HG02884 (cell line): ENCODE measurements around the gene ANKFN1.

ENCODE experiments used
- ATAC-seq: cut with Tn5 transposase; IDR thresholded peaks from one replicate; pipeline ENCODE4 v1.9.1; 2021; ENCODE audit warnings: mild to moderate bottlenecking, moderate library complexity; ENCODE audit not compliant: unreplicated experiment

ANKFN1 gene

DNA sequence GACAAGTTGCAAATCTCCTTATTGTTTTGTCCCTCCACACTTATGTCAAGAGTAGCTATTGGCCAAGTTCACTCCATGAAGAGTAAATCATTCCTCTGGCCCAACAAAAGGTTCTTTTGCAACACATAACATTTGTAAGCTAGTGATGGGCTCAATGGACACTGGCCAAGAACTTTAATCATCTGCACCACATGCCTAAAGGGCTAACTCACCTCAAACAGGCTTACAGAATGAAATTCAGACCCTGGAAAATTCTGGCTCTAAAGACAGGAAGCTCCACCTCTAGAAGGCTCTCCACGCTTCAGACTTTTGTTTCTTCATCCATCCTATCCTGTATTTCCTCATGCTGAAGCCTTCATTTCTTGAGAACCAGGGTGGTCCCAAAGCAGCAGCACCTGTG is 10.9 kb upstream of the ANKFN1 start:
- ATAC-seq: no peak

GRCh38 chr17:56142781-56143180 is 10.5 kb upstream of the ANKFN1 start:
- no peak for ATAC-seq

DNA sequence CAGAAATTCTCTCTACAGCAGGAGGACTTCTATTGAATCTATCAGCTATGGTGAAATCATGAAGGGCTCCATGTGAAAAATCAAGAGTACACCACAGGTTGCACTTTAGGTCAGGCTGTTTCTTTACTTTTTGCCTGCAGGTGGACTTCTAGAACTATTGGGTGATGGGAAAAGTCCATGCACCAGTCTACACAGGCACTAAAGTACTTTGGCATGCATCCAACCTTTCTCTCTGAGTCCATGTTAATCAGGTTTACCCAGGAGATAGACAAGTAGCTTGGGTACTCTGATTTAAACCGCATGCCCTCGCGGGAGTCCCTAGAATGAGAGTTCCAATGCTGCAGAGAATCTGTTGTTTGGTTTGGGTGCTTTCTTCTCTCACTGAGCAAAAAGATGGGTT is 9.1 kb upstream of the ANKFN1 start:
- ATAC-seq: no peak

- no peak for ATAC-seq
These were observed 6.7 kb upstream of the ANKFN1 start for GRCh38 chr17:56146534-56146933.

- ATAC-seq: no peak
These were observed 4.9 kb upstream of the ANKFN1 start for GRCh38 chr17:56148333-56148732.

- no peak for ATAC-seq
These were observed 3.8 kb upstream of the ANKFN1 start for GRCh38 chr17:56149266-56150036.

DNA sequence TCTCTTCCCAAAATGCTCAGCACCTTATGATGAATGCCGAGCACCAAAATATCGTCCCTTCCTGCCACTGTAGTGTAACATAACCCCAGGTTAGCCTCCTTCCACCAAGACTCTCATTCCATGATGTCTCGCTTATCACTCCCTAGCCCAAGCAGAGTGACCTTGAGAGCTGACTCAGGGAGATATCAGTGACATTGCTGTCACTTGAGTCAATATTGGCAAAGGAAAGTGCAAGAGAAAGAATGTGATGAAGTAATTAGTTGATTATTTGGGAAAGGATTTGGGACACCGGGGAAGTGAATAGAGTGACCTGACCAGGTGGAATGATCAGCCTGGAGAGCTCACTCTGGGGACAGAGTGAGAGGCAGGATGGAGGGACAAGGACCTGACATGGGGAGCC is 2.6 kb upstream of the ANKFN1 start:
- no peak for ATAC-seq

DNA sequence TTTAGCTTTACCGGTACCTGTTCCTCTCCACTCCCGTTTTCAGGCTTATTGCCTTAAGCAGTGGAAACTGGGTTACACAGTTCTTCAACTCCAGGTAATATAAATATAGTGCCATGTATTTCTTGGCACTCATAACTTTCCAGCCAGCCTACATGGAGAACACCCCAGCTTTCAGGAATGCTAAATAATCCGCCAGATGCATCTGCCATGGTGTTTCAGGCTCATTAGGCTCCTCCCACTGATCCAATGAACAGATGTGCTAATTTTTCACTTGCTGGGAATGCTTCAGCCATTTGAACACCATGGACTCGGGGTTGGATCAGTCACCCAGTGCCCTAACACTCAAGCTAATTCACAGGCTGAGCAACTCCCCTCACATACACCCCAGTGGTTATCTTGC is 4.6 kb downstream of the ANKFN1 start:
- ATAC-seq: no peak

DNA sequence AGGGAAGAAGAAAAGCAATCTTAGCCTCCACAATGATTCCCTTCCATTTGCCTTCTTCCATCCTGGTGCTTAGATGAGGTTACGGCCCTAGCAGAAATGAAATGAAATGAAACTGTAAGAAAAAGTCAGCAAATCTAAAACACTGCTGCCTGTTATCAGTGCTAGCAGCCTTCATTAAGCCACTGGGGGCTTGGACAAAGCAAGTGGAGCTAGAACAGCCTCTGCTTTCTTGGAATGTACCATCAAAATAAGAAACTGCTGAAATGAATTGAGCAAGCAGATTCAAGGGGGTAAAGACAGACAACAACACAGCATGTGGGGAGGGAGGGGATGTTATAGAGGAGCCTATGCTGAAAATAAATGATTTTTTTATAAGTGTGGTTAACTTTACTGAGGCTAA is 5.1 kb downstream of the ANKFN1 start:
- no peak for ATAC-seq

- no peak for ATAC-seq
These were observed 5.9 kb downstream of the ANKFN1 start for GRCh38 chr17:56158915-56159825.

- ATAC-seq: no peak
These were observed 6.6 kb downstream of the ANKFN1 start for GRCh38 chr17:56159826-56160380.

DNA sequence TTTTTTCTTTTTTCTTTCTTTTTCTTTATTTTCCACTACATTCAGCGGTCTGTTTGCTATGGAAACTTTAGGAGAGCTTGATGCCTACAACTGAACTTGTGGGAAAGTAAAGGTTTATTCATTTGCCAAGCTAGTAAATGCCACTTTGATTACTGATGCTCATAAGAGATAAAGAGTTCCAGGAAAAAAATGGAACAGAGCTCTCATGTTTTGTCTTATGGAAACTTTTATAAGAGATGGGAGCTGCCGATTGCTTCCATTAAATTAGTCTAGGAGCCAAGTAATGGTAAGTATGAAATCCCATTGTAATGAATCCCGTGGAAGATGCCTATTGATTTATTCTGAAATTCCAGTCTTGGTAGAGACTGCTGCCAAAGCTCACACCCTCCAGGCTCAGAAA is 7.1 kb downstream of the ANKFN1 start:
- ATAC-seq: no peak

DNA sequence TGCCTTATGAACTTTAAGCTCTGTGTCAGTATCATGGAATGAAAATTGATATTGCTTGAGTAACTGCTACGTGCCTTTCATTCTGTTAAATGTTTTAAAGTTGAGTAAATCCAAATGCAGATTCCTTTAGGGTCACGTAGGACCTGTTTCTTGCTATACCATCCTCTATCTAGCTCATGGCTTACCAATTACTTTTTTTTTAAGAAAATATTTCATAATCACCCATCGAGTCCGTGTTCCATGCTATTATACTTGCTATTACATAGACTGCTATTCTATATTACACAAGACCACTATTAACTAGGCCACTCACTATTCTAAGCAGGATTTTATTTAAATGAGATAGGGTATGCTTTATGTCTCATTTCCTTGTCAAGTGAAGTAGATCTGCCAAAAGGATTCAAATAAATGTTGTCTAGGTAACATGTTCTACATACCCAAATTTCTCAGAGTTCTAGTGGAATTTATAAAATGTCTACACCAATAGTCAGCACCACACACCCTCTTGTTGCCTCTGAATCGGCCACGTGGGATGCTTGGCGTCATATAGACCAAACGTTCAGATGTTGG is 11.9 kb downstream of the ANKFN1 start:
- ATAC-seq: no peak

DNA sequence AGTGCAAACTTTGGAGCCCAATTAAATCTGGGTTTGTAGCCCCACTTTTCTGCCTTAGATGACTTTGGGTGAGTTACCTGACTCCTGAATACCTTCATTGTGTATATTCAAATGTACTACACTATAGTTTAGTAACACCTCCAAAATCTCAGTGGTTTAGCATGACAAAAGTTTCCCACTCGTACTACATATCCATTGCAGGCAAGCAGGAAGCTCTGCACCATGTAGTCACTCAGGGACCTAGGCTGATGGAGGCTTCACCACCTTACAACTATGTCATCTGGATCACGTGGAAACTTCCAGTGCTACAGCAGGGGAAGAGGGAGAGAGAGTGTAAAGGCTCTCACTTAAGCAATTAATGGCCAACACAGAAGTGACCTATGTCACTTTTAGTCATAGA is 14.2 kb downstream of the ANKFN1 start:
- ATAC-seq: no peak

DNA sequence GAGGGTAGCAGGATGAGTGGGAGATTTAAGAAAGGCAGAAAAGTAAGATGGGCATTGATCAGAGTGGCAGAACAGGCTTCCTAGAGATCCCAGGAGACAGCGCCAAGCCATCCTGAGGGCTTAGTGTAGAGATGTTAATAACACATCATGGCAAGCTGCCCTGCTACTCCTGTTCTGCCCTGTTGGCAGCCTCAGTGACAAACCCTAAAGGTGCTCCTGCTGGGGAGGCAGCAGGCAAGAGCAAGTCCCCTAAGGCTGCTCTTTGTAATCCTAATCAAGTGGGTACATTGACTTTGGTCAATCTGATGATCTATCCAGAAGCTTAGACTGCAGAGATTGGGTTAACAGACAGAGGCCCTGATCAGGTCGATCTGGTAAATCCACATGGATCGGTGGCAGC is 16.3 kb downstream of the ANKFN1 start:
- ATAC-seq: no peak

GRCh38 chr17:56171186-56171959 is 18.1 kb downstream of the ANKFN1 start:
- ATAC-seq: no peak

DNA sequence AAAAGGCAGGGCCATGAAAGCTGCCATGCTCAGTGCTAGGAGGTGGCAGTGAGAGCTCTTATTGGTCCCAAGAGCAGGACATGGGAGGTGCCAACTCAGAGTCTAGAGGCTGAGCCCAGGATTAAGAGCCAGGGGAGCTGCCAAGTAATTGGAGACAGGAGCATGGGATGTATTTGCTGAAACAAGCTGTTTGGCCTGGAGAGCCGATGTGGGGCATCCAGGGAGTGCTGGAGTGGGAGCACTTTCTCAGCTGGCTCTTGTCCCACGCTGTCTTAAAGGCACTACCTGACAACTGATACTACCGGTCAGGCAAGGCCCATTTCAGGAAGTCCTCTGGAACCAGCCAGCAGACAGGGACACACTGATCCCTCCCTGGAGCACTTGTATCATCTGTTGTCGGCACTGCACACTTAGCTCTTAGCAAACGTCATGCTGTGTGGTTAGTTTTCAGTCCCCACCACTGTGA is 19.3 kb downstream of the ANKFN1 start:
- no peak for ATAC-seq

- no peak for ATAC-seq
These were observed 19.8 kb downstream of the ANKFN1 start for GRCh38 chr17:56173026-56173425.

DNA sequence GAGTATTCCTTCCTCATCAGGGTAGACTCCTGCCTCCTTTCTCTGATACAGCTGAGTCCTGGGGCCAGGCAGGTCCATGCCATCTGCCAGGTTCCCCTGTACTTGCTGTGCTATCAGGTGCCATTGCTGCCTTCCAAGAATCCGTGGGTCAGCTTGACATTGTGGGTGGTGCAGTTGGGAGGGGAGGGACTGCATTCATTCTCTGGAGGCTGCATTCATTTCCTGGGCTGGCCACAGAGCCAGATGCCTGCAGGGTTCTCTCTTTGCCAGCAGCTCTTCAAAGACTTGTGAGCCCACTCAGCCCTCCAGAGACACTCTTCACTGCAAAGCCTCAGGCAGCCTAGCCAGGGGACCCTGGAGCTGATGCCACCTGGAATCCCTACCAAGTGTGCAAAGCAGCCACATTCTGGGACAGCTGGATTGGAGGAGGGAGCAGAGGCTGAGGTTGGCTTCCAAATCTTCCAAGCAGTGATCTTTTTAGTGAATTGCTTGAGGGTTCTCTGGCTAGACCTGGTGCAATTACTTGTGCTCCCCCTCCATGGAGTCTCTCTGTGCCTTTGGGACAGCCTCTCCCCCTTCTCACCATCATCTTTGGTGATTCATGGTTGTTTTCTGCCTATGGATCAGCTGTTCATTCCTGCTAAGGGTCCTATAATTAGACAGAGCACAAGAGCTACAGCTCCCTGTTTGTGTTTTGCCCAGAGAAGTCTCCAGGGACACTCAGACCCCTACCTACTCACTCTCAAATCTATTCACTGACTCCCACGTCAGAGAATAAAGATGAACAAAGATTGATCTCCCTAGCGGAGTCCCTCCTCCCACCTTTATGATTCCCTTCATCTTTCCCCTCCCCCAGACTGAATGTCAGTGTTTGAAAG is 20.9 kb downstream of the ANKFN1 start:
- ATAC-seq: no peak
